ENCODE results near the gene MID1.

MID1 gene

DNA sequence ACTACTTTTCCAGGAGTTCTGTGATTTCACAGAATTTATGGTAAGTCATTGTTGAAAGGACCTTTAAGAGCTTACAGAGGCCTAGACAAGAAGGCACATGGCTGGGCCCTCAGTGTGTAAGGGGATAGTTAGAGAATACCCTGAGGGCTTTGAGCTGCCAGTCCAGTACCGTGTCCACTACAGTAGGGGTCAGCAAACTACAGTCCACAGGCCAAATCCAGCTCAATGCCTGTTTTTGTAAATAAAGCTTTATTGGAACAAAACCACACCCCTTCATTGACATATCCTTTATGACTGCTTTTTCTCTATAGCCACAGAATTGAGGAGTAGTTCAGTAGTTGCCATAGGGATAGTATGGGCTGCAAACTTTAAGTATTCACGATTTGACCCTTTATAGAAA lies 176.2 kb downstream of the MID1 start:
- H3K4me3 ChIP-seq (ENCODE audit: low read length) = no peak overlapping the region
- TF ChIP-seq, protein P1, sequence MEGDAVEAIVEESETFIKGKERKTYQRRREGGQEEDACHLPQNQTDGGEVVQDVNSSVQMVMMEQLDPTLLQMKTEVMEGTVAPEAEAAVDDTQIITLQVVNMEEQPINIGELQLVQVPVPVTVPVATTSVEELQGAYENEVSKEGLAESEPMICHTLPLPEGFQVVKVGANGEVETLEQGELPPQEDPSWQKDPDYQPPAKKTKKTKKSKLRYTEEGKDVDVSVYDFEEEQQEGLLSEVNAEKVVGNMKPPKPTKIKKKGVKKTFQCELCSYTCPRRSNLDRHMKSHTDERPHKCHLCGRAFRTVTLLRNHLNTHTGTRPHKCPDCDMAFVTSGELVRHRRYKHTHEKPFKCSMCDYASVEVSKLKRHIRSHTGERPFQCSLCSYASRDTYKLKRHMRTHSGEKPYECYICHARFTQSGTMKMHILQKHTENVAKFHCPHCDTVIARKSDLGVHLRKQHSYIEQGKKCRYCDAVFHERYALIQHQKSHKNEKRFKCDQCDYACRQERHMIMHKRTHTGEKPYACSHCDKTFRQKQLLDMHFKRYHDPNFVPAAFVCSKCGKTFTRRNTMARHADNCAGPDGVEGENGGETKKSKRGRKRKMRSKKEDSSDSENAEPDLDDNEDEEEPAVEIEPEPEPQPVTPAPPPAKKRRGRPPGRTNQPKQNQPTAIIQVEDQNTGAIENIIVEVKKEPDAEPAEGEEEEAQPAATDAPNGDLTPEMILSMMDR (IDR thresholded peaks at IDR 0.05; ENCODE audit: insufficient read depth, low read depth, low read length, missing control alignments) = no peak
- DNase-seq (ENCODE audit: low read depth) = no peak

DNA sequence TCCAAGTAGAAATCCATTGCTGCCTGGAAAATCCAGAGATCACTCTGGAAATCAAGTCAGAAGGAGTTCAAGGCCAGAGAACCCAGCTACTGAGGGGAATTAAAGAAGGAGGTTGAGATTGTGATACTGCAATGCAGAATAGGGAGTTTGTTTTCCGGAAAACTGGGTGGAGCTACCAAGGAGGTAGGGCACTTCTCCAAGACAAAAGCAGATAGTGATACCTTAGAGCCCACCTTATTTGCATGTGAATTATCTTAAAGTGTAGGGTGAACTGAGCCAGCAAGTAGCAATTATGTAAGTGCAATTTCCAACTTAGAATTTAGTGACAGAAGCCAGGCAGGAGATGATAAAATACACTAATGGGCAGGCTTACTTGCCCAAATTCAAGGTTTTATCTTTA lies 178.9 kb downstream of the MID1 start:
- DNase-seq (ENCODE audit: low read depth) = no peak
- H3K4me3 ChIP-seq (ENCODE audit: low read length) = no peak overlapping the region
- TF ChIP-seq, protein P1 (IDR thresholded peaks at IDR 0.05; ENCODE audit: insufficient read depth, low read depth, low read length, missing control alignments) = no peak

DNA sequence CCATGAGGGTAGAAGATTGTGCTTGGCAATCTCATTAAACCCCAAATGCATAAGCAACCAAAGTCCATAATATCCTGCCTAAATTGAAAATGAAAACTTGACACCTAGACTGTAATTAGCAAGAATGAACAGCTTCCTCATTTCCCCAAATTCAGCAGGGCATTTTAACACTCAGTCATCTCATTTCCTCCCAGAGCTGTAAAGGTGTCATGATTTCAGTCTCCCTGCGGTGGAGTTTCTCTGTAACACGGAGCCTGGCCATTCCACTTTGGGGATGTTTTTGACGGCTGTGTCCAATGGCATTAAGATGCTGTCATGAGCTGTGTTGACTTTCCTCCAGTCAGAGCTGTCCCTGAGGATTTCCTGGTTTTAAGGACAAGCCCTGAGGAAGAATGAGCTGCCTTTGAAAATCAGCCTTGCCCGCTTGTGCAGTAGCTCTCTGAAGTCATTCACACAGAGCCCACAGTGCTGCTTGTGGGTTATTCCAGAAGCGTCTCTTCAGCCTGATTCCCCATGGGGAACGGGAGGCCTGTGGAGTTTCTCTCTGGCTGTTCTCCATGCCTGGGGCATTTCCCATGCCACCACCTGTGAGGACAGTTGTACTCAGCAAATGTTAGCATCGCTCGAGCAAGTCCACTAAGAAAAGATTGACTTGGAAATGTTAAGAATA lies 187.0 kb downstream of the MID1 start:
- DNase-seq (ENCODE audit: low read depth) = no peak

DNA sequence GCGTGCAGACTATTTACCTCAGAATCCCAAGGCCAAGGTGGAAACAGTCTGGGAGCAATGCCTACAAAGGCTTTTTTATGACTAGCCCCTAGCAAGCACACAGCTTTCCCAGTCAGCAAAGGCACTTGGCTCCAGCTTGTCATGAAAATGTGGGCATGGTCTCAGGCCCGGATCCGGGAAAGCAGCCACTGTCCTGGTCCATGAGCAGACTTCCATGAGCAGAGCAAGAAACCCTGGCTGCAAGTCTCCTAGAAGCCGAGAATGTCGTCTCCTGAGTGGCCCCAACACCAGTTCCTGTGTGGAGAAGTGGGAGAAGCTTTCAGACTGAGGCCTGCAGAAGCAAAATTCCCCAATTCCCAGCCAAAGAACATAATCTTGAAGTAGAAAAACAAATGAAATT lies 190.5 kb downstream of the MID1 start:
- no peak overlapping the region for H3K4me3 ChIP-seq (ENCODE audit: low read length)
- TF ChIP-seq, protein P1 (IDR thresholded peaks at IDR 0.05; ENCODE audit: insufficient read depth, low read depth, low read length, missing control alignments) = no peak
- DNase-seq (ENCODE audit: low read depth) = no peak

More for the DNA sequence above, 187.0 kb downstream of the MID1 start:
- TF ChIP-seq, protein P1 (IDR thresholded peaks at IDR 0.05; ENCODE audit: insufficient read depth, low read depth, low read length, missing control alignments) = no peak
- H3K4me3 ChIP-seq (ENCODE audit: low read length) = no peak overlapping the region

DNA sequence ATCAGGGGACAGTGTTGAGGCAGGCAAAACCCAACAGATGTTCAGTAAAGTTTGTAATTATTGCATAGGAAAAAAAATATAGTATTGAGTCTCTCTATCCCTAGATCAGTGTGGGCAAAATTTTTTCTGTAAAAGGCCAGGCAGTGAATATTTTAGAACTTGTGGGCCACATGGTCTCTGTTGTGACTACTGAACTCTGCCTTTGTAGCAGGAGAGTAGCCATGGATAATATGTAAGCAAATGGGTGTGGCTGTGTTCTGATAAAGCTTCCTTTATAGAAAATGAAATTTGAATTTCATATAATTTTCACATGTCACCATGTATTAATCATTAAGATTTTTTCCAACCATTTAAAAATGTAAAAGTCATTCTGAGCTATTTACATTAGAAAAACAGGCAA lies 193.1 kb downstream of the MID1 start:
- no peak overlapping the region for H3K4me3 ChIP-seq (ENCODE audit: low read length)
- TF ChIP-seq, protein P1 (IDR thresholded peaks at IDR 0.05; ENCODE audit: insufficient read depth, low read depth, low read length, missing control alignments) = no peak
- DNase-seq (ENCODE audit: low read depth) = no peak

DNA sequence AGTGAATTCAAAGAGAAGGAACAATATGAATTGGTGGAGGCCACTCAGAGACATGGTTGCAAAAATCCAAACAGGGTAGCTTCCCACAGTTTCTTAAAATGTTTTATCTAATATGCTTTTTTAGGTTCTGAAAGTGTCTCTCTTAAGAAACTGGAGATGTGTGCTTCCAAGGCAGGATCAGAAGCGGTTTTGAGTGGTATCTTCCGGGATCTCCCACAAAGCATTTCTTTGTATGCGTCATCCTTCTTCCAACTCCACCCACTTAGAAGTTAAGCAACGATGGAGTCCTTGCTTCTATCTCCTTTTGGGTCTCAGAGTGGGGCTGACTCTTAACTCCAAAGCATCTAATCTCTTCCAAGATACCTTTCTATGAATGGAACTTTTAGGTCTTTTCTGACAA lies 196.7 kb downstream of the MID1 start:
- DNase-seq (ENCODE audit: low read depth) = no peak
- TF ChIP-seq, protein P1 (IDR thresholded peaks at IDR 0.05; ENCODE audit: insufficient read depth, low read depth, low read length, missing control alignments) = no peak
- no peak overlapping the region for H3K4me3 ChIP-seq (ENCODE audit: low read length)

DNA sequence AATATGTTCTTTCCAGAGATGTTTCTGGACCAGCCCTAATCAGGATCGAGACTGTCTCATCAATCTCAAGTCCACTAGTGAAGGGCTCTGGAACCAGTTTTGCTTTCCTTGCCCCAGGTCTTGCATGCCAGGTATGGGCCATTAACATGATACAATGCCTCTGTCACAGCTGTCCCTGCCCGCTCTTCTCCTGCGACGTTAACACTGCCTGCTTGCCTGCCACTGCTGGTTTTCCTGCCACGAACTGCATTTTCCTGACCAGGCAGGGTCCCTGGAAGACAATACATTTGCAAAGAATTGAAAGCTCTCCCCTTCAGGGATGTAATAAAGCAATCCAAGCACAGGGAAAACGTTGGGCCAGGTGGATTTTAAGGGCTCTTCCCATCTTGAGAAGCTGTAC lies 200.3 kb downstream of the MID1 start:
- TF ChIP-seq, protein P1 (IDR thresholded peaks at IDR 0.05; ENCODE audit: insufficient read depth, low read depth, low read length, missing control alignments) = no peak
- no peak overlapping the region for H3K4me3 ChIP-seq (ENCODE audit: low read length)
- no peak for DNase-seq (ENCODE audit: low read depth)

Data from epithelial cell of esophagus (primary cell).